ENCODE data around the gene C11orf68.

Gene C11orf68

DNA sequence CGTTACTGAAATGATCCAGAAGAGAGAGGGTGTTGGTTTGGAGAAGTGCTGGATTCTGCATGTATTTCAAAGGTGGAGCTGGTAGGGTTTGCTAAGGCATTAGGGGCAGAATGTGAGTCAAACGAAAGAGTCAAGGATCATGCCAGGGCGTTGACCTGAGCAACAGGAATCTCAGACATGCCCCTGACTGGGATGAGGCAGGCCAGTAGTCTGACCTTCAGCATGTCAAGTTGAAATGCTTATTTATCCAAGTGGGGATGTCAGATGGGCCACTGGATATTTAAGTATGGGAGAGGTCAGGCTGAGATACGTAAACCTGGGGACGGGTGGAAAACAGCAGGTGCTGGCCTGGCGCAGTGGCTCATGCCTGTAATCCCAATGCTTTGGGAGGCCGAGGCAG lies 23.7 kb upstream of the C11orf68 start:
- TF ChIP-seq CTCF (IDR thresholded peaks at IDR 0.05; ENCODE audit: low read depth, low read length, missing control alignments) = no peak

GRCh38 chr11:65941720-65942310 lies 23.0 kb upstream of the C11orf68 start:
- DNase-seq (ENCODE audit: low read depth) = no peak
- TF ChIP-seq CTCF (IDR thresholded peaks at IDR 0.05; ENCODE audit: low read depth, low read length, missing control alignments) = no peak
- no peak overlapping the region for H3K4me3 ChIP-seq (ENCODE audit: low read depth, low read length)

More for the DNA sequence above, 23.7 kb upstream of the C11orf68 start:
- H3K4me3 ChIP-seq (ENCODE audit: low read depth, low read length) = no peak overlapping the region
- no peak for DNase-seq (ENCODE audit: low read depth)

DNA sequence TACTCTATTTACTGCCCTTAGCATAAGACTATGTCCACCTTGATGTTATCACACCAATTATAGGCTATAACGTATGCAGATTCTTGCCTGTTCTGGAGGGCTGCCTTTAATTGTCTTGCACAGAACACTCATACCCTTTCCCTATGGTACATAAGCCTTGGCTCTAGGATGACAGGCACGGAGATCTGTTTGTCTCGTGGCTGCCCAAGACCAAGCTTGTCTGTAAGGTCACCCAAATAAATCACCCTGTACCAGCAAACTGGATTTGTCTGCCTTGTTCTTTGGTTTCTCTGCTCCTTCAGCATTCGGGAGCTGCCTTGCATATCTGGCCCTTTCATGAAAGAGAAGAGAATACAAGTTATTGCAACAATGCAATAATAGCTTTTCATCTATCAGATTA lies 18.9 kb upstream of the C11orf68 start:
- H3K4me3 ChIP-seq (ENCODE audit: low read depth, low read length) = no peak overlapping the region
- no peak for TF ChIP-seq CTCF (IDR thresholded peaks at IDR 0.05; ENCODE audit: low read depth, low read length, missing control alignments)
- DNase-seq (ENCODE audit: low read depth) = no peak

GRCh38 chr11:65934014-65934413 lies 15.2 kb upstream of the C11orf68 start:
- no peak for TF ChIP-seq CTCF (IDR thresholded peaks at IDR 0.05; ENCODE audit: low read depth, low read length, missing control alignments)
- H3K4me3 ChIP-seq (ENCODE audit: low read depth, low read length) = no peak overlapping the region
- DNase-seq (ENCODE audit: low read depth) = no peak

DNA sequence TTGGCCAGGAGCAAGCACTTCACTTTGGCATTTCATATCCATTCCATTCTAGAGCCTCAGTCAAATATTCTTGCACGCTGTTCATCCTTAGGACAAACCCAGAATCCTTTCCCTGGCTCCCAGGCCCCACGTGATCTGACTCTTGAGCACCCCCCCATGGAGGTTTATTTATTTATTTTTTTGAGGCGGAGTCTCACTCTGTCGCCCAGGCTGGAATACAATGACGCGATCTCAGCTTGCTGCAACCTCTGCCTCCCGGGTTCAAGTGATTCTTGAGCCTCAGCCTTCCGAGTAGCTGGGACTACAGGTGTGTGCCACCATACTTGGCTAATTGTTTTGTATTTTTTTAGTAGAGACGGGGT lies 13.7 kb upstream of the C11orf68 start:
- no peak overlapping the region for H3K4me3 ChIP-seq (ENCODE audit: low read depth, low read length)
- no peak for TF ChIP-seq CTCF (IDR thresholded peaks at IDR 0.05; ENCODE audit: low read depth, low read length, missing control alignments)
- DNase-seq (ENCODE audit: low read depth) = no peak

DNA sequence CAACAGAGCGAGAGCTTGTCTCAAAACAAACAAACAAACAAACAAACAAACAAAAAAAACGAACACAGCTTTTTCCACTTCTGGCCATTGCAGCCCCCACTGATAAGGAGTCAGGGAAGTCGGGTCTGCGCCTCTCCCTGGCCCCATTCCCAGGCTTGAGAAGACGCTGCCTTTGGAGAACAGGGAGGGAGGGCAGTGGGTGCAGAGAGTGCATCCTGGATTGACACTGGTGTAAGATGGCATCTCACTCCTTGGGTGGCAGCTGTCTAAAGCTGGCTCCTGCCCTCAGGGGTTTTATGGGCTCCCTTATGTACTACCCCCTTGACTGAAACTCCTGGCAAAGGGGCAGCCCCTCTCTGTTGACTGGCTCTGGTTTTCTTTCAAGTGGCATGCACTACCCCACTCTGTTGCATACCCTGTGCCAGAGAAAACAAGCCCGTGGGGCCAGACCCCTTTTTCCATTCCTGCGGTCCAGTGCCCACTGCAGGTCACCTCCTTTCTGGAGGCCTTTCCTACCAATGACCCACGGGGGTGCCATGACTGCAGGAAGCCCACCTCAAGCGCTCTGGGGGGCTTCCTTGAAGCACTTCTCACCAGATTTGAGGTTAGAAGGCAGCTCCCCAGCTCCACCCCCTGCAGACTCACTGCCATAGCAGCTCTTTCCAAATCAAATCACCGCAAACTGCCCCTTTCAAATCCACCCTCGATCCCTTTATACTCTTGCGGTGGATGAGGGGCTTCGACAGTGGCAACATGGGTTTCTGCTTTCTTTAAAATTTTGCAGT lies 13.1 kb upstream of the C11orf68 start:
- TF ChIP-seq CTCF (IDR thresholded peaks at IDR 0.05; ENCODE audit: low read depth, low read length, missing control alignments) = no peak
- H3K4me3 ChIP-seq (ENCODE audit: low read depth, low read length) = no peak overlapping the region
- DNase-seq (ENCODE audit: low read depth) = no peak

- TF ChIP-seq CTCF (IDR thresholded peaks at IDR 0.05; ENCODE audit: low read depth, low read length, missing control alignments) = no peak
- no peak for DNase-seq (ENCODE audit: low read depth)
- H3K4me3 ChIP-seq (ENCODE audit: low read depth, low read length) = no peak overlapping the region
Measured at GRCh38 chr11:65928667-65929066, 9.8 kb upstream of the C11orf68 start.
